H1 (cell line): ENCODE measurements around the gene SRXN1. TPM values are rescaled to one million over a fixed set of nuclear protein-coding genes. Genes with fewer than 3 reads are reported as not detected.

Experiments used
- CTCF ChIA-PET: fragments of 300-600 bp; sonication (Branson Sonifier 250); formaldehyde crosslinking; loops from one replicate; lab custom pipeline; 2021; ENCODE audit not compliant: partially characterized antibody; lab: Charles Lee
- POLR2A ChIA-PET: fragments of 300-600 bp; sonication (Branson Sonifier 250); formaldehyde crosslinking; loops from one replicate; lab custom pipeline; 2021; ENCODE audit warnings: inconsistent platforms; ENCODE audit not compliant: partially characterized antibody; lab: Charles Lee
- DNase-seq, 2 experiments: peaks; one replicate each; pipeline versions ENCODE4 v3.0.0 to v3.0.0-alpha.2; 2010 to 2022; ENCODE audit warnings: low spot score in 2 of 2, low read depth in 1 of 2, mixed read lengths in 1 of 2
- FAIRE-seq: peaks from 2 replicates; lab custom pipeline; 2011; peaks lifted over from hg19 to GRCh38; lab: Jason Lieb, UNC
- H2AFZ ChIP-seq: 2 replicates; pipeline ENCODE4 v1.8.1; 2012; ENCODE audit warnings: low read length, inconsistent platforms
- H2AK5ac ChIP-seq: 2 replicates; pipeline ENCODE4 v1.6.1; 2013; ENCODE audit warnings: low read depth, low read length
- H2BK120ac ChIP-seq: replicated peaks from 2 replicates; pipeline ENCODE3; 2013; ENCODE audit warnings: low read depth, low read length, inconsistent platforms
- H2BK12ac ChIP-seq: 2 replicates; pipeline ENCODE4 v1.6.1; 2013; ENCODE audit warnings: low read depth, low read length
- H2BK15ac ChIP-seq: 2 replicates; pipeline ENCODE4 v1.6.1; 2013; ENCODE audit warnings: low read length
- H2BK20ac ChIP-seq: 2 replicates; pipeline ENCODE4 v1.6.1; 2013; ENCODE audit warnings: low read length
- H2BK5ac ChIP-seq: 2 replicates; pipeline ENCODE4 v1.6.1; 2013; ENCODE audit warnings: low read depth, low read length
- H3K14ac ChIP-seq: 2 replicates; pipeline ENCODE4 v1.6.1; 2013; ENCODE audit warnings: inconsistent platforms; ENCODE audit not compliant: insufficient read length
- H3K18ac ChIP-seq: 2 replicates; pipeline ENCODE4 v1.6.1; 2013; ENCODE audit warnings: low read length; ENCODE audit errors: extremely low read depth
- H3K23ac ChIP-seq: 2 replicates; pipeline ENCODE4 v1.6.1; 2013; ENCODE audit warnings: inconsistent platforms; ENCODE audit not compliant: insufficient read length
- H3K23me2 ChIP-seq: 2 replicates; pipeline ENCODE4 v1.6.1; 2013; ENCODE audit warnings: low read depth, low read length
- H3K27ac ChIP-seq: 2 replicates; pipeline ENCODE4 v1.6.1; 2011; ENCODE audit warnings: low read depth, low read length, inconsistent platforms
- H3K27me3 ChIP-seq, 4 experiments: replicated peaks in 1 of 4; 1 replicate in 1 of 4; 2 replicates in 3 of 4; pipeline versions ENCODE4 v1.6.1 to v1.8.1; 2011 to 2013; ENCODE audit warnings: low read length in 3 of 4, mild to moderate bottlenecking in 3 of 4, inconsistent platforms in 2 of 4, mixed read lengths in 2 of 4, moderate library complexity in 1 of 4; ENCODE audit not compliant: control insufficient read depth in 3 of 4, insufficient read depth in 3 of 4; ENCODE audit errors: extremely low read depth in 1 of 4
- H3K36me3 ChIP-seq, 4 experiments: 2 replicates each; pipeline versions ENCODE4 v1.6.1 to v1.8.1; 2011 to 2013; ENCODE audit warnings: mild to moderate bottlenecking in 4 of 4, low read length in 3 of 4, moderate library complexity in 2 of 4, control low read depth in 1 of 4, inconsistent platforms in 1 of 4; ENCODE audit not compliant: insufficient read depth in 4 of 4, control insufficient read depth in 2 of 4
- H3K4ac ChIP-seq: replicated peaks from 2 replicates; pipeline ENCODE3; 2013; ENCODE audit warnings: low read length, low read depth, mixed read lengths, inconsistent platforms; ENCODE audit not compliant: insufficient read length
- H3K4me1 ChIP-seq, 4 experiments: replicated peaks in 1 of 4; 1 replicate in 1 of 4; 2 replicates in 3 of 4; pipeline versions ENCODE4 v1.6.1 to v1.8.1; 2011 to 2013; ENCODE audit warnings: low read length in 3 of 4, inconsistent platforms in 2 of 4, mixed read lengths in 1 of 4; ENCODE audit not compliant: insufficient read depth in 4 of 4, control insufficient read depth in 3 of 4
- H3K4me2 ChIP-seq, 2 experiments: 2 replicates each; pipeline versions ENCODE4 v1.6.1 to v1.8.1; 2011 to 2013; ENCODE audit warnings: low read depth in 2 of 2, low read length in 2 of 2, control low read depth in 1 of 2, inconsistent platforms in 1 of 2, mild to moderate bottlenecking in 1 of 2; ENCODE audit not compliant: insufficient read depth in 1 of 2
- H3K4me3 ChIP-seq, 4 experiments: fragments of 200-600, 300-600 bp in 1 of 4; sonication (generic), shearing (Covaris generic), sonication (Bioruptor Twin) in 1 of 4; 2 replicates each; pipeline versions ENCODE4 v1.5.1 to v1.8.1; 2011 to 2016; ENCODE audit warnings: low read length in 4 of 4, low read depth in 3 of 4, control low read depth in 2 of 4, inconsistent platforms in 2 of 4, mild to moderate bottlenecking in 2 of 4, mixed read lengths in 1 of 4, moderate library complexity in 1 of 4; ENCODE audit not compliant: insufficient read depth in 2 of 4; ENCODE audit errors: extremely low read depth in 1 of 4
- H3K56ac ChIP-seq: replicated peaks from 2 replicates; pipeline ENCODE3; 2013; ENCODE audit warnings: low read depth, mild to moderate bottlenecking, mixed read lengths, low read length, inconsistent platforms; ENCODE audit not compliant: insufficient read length
- H3K79me1 ChIP-seq: 2 replicates; pipeline ENCODE4 v1.6.1; 2013; ENCODE audit warnings: low read depth, low read length, control low read depth
- H3K79me2 ChIP-seq, 2 experiments: 2 replicates each; pipeline versions ENCODE4 v1.6.1 to v1.8.1; 2012 to 2013; ENCODE audit warnings: low read length in 2 of 2, mild to moderate bottlenecking in 2 of 2, inconsistent platforms in 1 of 2; ENCODE audit not compliant: insufficient read depth in 2 of 2, control insufficient read depth in 1 of 2
- H3K9ac ChIP-seq, 4 experiments: replicated peaks in 1 of 4; 1 replicate in 1 of 4; 2 replicates in 3 of 4; pipeline versions ENCODE4 v1.6.1 to v1.8.1; 2011 to 2013; ENCODE audit warnings: low read depth in 3 of 4, low read length in 3 of 4, control low read depth in 2 of 4, mild to moderate bottlenecking in 2 of 4, moderate library complexity in 2 of 4, inconsistent platforms in 1 of 4; ENCODE audit errors: extremely low read depth in 1 of 4
- H3K9me3 ChIP-seq, 2 experiments: 2 replicates each; pipeline versions ENCODE4 v1.6.1 to v1.8.1; 2012 to 2013; ENCODE audit warnings: mild to moderate bottlenecking in 2 of 2, moderate library complexity in 2 of 2, control low read depth in 1 of 2, inconsistent platforms in 1 of 2, low read depth in 1 of 2, low read length in 1 of 2, mixed read lengths in 1 of 2; ENCODE audit not compliant: insufficient read depth in 2 of 2
- H4K20me1 ChIP-seq, 2 experiments: replicated peaks in 1 of 2; 2 replicates each; pipeline versions ENCODE3 to v1.8.1; 2011 to 2013; ENCODE audit warnings: inconsistent platforms in 2 of 2, low read length in 2 of 2, mild to moderate bottlenecking in 1 of 2; ENCODE audit not compliant: insufficient read depth in 2 of 2, control insufficient read depth in 1 of 2
- H4K5ac ChIP-seq: 2 replicates; pipeline ENCODE4 v1.6.1; 2013; ENCODE audit warnings: low read length, low read depth, mixed read lengths, inconsistent platforms; ENCODE audit not compliant: insufficient read length
- H4K8ac ChIP-seq: 2 replicates; pipeline ENCODE4 v1.8.0; 2013; ENCODE audit warnings: mild to moderate bottlenecking, moderate library complexity, low read length, inconsistent platforms; ENCODE audit not compliant: insufficient read depth; ENCODE audit errors: extremely low read depth
- H4K91ac ChIP-seq: replicated peaks from 2 replicates; pipeline ENCODE3; 2013; ENCODE audit warnings: low read length, mixed read lengths, inconsistent platforms; ENCODE audit not compliant: insufficient read length
- BACH1 ChIP-seq: IDR thresholded peaks from 2 replicates; pipeline ENCODE4 v1.6.1; 2012; ENCODE audit warnings: low read length, improper control_type of control experiment
- BRCA1 ChIP-seq: IDR thresholded peaks from 2 replicates; pipeline ENCODE4 v1.6.1; 2012; ENCODE audit warnings: low read depth, low read length, improper control_type of control experiment
- CHD1 ChIP-seq: IDR thresholded peaks from 2 replicates; pipeline ENCODE4 v1.6.1; 2012; ENCODE audit warnings: low read depth, low read length, improper control_type of control experiment
- CTBP2 ChIP-seq: IDR thresholded peaks from 2 replicates; pipeline ENCODE4 v1.7.0; 2011; ENCODE audit warnings: borderline replicate concordance, mild to moderate bottlenecking, moderate library complexity, mixed read lengths, low read length; ENCODE audit not compliant: insufficient read depth, insufficient read length
- EP300 ChIP-seq, 2 experiments: IDR thresholded peaks; 1 replicate in 1 of 2; 2 replicates in 1 of 2; pipeline ENCODE4 v1.6.1; 2011 to 2012; ENCODE audit warnings: low read depth in 2 of 2, low read length in 2 of 2, mild to moderate bottlenecking in 2 of 2, borderline replicate concordance in 1 of 2, inconsistent platforms in 1 of 2, moderate library complexity in 1 of 2
- EZH2 ChIP-seq: fragments of 200-600 bp; sonication (generic); IDR thresholded peaks from 2 replicates; pipeline ENCODE4 v1.7.1; 2012; ENCODE audit warnings: low read depth, mild to moderate bottlenecking, moderate library complexity, low read length, inconsistent platforms; ENCODE audit not compliant: severe bottlenecking
- FOSL1 ChIP-seq: IDR thresholded peaks from 2 replicates; pipeline ENCODE4 v1.6.1; 2011; ENCODE audit warnings: mild to moderate bottlenecking, low read depth, low read length, moderate library complexity; ENCODE audit not compliant: insufficient read depth
- KDM1A ChIP-seq: fragments of 200-600, 300-600 bp; sonication (generic); IDR thresholded peaks from 2 replicates; pipeline ENCODE4 v1.7.1; 2016; ENCODE audit warnings: mild to moderate bottlenecking, low read length, borderline replicate concordance
- NRF1 ChIP-seq: IDR thresholded peaks from 2 replicates; pipeline ENCODE4 v1.6.1; 2011; ENCODE audit warnings: mild to moderate bottlenecking, low read depth, low read length, improper control_type of control experiment
- POU5F1 ChIP-seq: IDR thresholded peaks from 2 replicates; pipeline ENCODE4 v1.6.1; 2011; ENCODE audit warnings: low read depth, mild to moderate bottlenecking, low read length, moderate library complexity
- RFX5 ChIP-seq: IDR thresholded peaks from 2 replicates; pipeline ENCODE4 v1.6.1; 2011; ENCODE audit warnings: low read depth, low read length, improper control_type of control experiment, borderline replicate concordance
- RNF2 ChIP-seq: fragments of 200-900, 300-1000 bp; sonication (generic); IDR thresholded peaks from 2 replicates; pipeline ENCODE4 v1.7.1; 2016; ENCODE audit warnings: borderline replicate concordance, low read depth, mild to moderate bottlenecking, antibody characterized with exemption, low read length; ENCODE audit not compliant: poor library complexity, severe bottlenecking; ENCODE audit errors: missing control alignments
- SIN3A ChIP-seq, 2 experiments: IDR thresholded peaks in 1 of 2; conservative IDR thresholded peaks in 1 of 2; 2 replicates each; pipeline ENCODE4 v1.6.1; 2011 to 2012; ENCODE audit warnings: low read length in 2 of 2, improper control_type of control experiment in 1 of 2, low read depth in 1 of 2, mild to moderate bottlenecking in 1 of 2
- WGBS, 2 experiments: shearing (Covaris generic) in 1 of 2; methylation state at CpG; one replicate each; pipeline versions ENCODE4 v1.1.6 to v1.1.7; 2013 to 2015; ENCODE audit warnings: low lambda C conversion rate in 2 of 2, mixed read lengths in 2 of 2, inconsistent platforms in 1 of 2, low coverage in 1 of 2, missing lambda C conversion rate in 1 of 2; ENCODE audit not compliant: insufficient replicate concordance in 2 of 2, insufficient coverage in 1 of 2, insufficient read length in 1 of 2; ENCODE audit errors: extremely low coverage in 1 of 2, missing lambda C conversion rate in 1 of 2; 5-methylcytosine and 5-hydroxymethylcytosine counted together
- polyA plus RNA-seq, 7 experiments: library from polyadenylated mRNA; depleted of rRNA in 3 of 7; stranded (reverse) in 5 of 7; unstranded in 2 of 7; fragments of >200 nt in 5 of 7; fragments of 200-250 nt in 2 of 7; gene quantifications; 1 replicate in 5 of 7; 2 replicates in 1 of 7; 4 replicates in 1 of 7; pipeline versions ENCODE4 v1.2.1 to v1.2.3, GENCODE V29; 2011 to 2013; ENCODE audit warnings: missing spikeins in 2 of 7, mixed read lengths in 2 of 7
- total RNA-seq: library from RNA; stranded (reverse); fragmentation: NEBNext Ultra II Directional; extraction: Animal tissue kit (Norgen Biotek cat#: 25700); gene quantifications from 2 replicates; pipeline ENCODE4 v1.2.1, GENCODE V29; 2021

The SRXN1 gene
- total and polyA plus RNA-seq, 2 of the 8 experiments (the other 6 are each of a cell fraction or from before 2014, with no cell fraction given) = 12.2 to 15.8 TPM

DNA sequence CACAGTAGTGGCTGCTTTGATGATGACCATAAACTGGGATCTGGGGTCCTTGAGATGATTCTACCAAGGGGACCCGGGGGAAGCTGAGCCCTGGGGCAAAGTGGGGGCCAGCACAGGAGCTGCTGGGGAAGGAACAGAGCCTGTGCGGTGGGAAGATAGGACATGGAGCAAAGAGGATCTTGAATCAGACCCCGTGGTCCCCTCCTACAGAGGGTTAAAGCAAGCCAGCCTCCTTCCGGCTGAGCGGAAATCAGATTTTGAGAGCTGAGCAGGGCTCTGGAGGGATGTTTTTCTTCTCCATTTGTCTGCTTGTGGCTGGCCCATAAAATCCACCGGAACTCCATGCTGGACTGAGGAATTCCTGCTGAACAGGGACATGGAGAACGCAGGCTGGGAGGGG lies 32.8 kb downstream of the SRXN1 start:
- ChIA-PET POLR2A (no interaction called here), CTCF (interaction anchor here (0.6 to 2.9 kb wide), 9 partner anchors 9 to 95 kb away, joined by 3 to 10 read pairs (median 5); no protein-coding TSS in a partner anchor)
- no peak overlapping the region for H3K4ac ChIP-seq
- H3K14ac ChIP-seq = no peak overlapping the region
- 0 out of 7 replicates have a peak, but pooled peaks cover 0 to 5% (median 2%) of the 10 kb centered on the region in 4 experiments for H3K4me1 ChIP-seq
- no peak overlapping the region for H3K9ac ChIP-seq
- H3K4me2 ChIP-seq = no peak overlapping the region
- no peak overlapping the region for H3K56ac ChIP-seq
- no peak overlapping the region for H2AK5ac ChIP-seq
- no peak overlapping the region for H4K91ac ChIP-seq
- TF ChIP-seq SIN3A (conservative IDR thresholded peaks at IDR 0.05 in 1 of 2, IDR thresholded peaks at IDR 0.05 in 1 of 2; ENCODE audit: low read depth in 1 of 2, low read length in 2 of 2) = no peak
- TF ChIP-seq FOSL1 = no peak
- TF ChIP-seq RNF2 = no peak
- no peak for TF ChIP-seq CHD1
- TF ChIP-seq CTBP2 = no peak
- TF ChIP-seq RFX5 = no peak
- no peak for TF ChIP-seq BRCA1
- no peak for TF ChIP-seq EP300 (IDR thresholded peaks at IDR 0.05; ENCODE audit: borderline replicate concordance in 1 of 2, low read depth in 2 of 2, low read length in 2 of 2)
- no peak for TF ChIP-seq NRF1
- no peak for TF ChIP-seq KDM1A
- no peak for TF ChIP-seq POU5F1
- TF ChIP-seq BACH1 = no peak
- TF ChIP-seq EZH2 = no peak
- no peaks in the 10 kb centered on the region for H3K79me1 ChIP-seq
- FAIRE-seq (no peak), DNase-seq (no peak)
- no peak overlapping the region for H2BK120ac ChIP-seq
- no peak overlapping the region for H4K5ac ChIP-seq
- no peaks in the 10 kb centered on the region for H3K23me2 ChIP-seq
- no peak overlapping the region for H4K8ac ChIP-seq
- no peak overlapping the region for H3K23ac ChIP-seq
- no peak overlapping the region for H2BK15ac ChIP-seq
- H3K27me3 ChIP-seq = no peaks in the 10 kb centered on the region
- no peak overlapping the region for H2BK20ac ChIP-seq
- no peak overlapping the region for H3K4me3 ChIP-seq
- H2BK5ac ChIP-seq = no peak overlapping the region
- no peak overlapping the region for H2AFZ ChIP-seq
- no peak overlapping the region for H2BK12ac ChIP-seq
- H3K18ac ChIP-seq = no peak overlapping the region
- no peaks in the 10 kb centered on the region for H4K20me1 ChIP-seq
- 78% methylated on average over 6 of the region's 7 CpGs; no CpG with 5 or more reads in 1 of the 2 experiments for WGBS, 2 experiments
- H3K79me2 ChIP-seq = no peaks in the 10 kb centered on the region
- H3K27ac ChIP-seq = no peak overlapping the region
- no peaks in the 10 kb centered on the region for H3K36me3 ChIP-seq
- no peaks in the 10 kb centered on the region for H3K9me3 ChIP-seq
